Fibroblast of skin of right biceps (primary cell): ENCODE measurements around the gene DOCK1.
A peak's percentile ranks its signal among the peaks of the same experiment; 100 is the strongest.
"Not testable (repeated sequence)": the region's sequence is repeated elsewhere in the genome, so short reads cannot be mapped to it uniquely, and the experiment has no call there.

Source experiments
- DNase-seq: peaks from one replicate; pipeline ENCODE4 v3.0.0-alpha.2; 2013

The DOCK1 gene

DNA sequence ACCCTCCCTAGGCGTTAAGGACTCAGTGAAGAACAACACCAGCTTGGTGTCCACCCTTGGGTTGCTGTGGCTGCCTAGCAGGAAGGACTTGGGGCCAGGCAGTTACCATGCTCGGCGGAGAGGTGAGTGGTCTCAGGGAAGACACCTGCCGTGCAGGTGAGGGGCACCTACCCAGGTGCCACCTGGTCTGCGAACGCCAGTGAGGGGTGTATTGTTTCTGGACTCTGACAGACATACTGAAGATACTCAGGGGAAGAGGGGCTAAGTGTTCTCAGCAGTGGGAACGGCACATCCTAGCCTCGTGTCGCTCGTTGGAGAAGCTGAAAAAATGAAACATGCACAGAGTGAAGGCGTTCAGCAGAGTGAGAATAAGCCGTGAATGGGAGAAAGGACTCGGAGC lies 22.6 kb downstream of the DOCK1 start:
- DNase-seq = no peak

DNA sequence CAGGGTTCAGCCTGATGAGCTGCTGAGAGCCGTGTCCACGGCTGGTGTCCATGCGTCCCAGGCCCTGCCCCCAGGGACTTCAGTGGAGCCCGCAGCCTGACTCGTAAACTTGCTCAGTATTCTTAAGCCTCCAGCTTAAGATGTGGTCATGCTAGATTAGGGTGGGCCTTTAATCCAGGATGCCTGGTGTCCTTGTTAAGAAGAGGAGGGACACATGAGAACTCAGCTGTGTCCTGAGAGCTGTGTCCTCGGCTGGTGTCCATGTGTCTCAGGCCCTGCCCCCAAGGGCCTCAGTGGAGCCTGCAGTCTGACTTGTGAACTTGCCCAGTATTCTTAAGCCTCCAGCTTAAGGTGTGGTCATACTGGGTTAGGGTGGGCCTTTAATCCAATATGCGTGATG lies 23.0 kb downstream of the DOCK1 start:
- no peak for DNase-seq

DNA sequence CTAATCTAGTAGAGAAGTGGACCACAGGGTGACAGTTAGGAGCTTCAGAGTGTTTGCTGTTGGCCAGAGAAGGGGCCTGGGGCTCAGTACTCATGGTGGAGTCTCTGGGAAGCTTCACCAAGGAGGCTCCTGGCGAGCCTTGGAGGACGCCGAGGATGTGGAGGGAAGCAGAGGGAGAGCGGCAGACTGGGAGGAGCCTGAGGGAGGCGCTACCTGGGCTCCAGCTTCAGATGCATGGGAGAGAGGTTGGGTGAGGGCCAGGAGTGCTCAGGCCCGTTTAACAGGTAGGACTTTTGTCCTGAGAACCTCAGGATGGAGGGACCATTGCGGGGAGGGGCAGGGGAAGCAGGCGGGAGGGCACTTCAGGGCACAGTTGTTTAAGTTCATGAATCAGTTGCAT lies 24.2 kb downstream of the DOCK1 start:
- no peak for DNase-seq

DNA sequence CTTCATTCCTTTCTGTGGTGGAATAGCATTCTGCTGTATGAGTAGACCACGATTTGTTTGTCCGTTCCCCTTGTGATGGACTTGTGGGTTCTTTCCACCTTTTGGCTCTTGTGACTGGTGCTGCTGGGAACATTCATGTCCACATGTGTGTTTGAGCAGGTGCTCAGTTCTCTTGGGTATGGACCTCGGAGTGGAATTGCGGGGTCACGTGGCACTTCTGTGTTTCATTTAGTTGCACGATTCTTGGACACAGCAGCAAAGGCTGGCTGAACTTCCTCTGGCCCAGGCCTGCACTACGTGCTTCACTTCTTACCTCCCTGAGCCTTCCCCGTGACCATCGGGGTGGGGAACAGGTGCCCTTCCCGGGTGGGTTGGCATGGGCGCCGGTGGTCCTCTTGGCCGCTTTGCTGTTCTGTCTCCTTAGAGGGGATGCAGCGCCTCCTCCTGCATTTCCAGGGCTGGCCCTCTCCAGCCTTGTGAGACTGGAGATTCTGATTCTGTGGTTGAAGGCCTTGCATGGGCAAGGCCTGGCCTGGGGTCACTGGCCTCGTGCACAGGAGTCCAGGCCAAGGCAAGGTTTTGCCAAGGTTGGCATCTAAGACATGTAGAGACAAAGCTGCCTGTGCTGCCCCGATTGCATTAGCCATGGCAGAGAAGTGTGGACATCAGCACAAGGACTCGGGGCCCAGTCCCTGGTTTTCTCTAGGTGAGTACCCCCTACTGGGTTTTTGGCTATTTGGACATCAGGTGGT lies 25.1 kb downstream of the DOCK1 start:
- DNase-seq = no peak

DNA sequence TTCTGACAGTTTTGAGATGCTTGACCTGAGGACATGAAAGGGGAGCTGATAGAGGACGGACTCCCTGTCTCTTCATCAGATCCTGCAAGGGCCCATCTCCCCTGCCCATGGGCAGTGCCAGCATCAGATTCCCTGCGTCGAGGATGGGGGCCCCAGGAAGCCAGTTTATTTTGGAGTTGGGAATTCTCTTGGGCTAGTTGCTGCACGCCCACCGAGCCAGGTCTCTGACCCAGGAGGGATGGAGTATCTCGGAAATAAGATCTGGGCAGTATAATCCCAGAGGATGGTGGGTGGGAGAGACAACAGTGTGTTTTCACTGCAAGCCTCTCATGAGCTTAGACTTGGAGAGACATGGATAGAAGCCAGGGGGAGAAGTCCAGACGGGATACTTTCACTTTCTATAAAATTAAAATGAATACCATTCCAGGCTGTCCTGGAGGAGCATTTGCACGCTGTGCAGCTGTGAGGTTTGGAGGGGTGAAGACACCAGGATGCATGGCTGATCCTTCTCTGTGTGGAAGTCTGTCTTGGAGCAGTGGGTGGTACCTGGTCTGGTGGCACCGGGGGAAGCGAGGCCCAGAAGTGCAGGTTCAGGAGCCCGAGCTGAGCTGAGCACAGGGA lies 25.8 kb downstream of the DOCK1 start:
- peak; percentile 22 for DNase-seq

GRCh38 chr10:126931544-126931943 lies 26.3 kb downstream of the DOCK1 start:
- no peak for DNase-seq

- no peak for DNase-seq
Observed at GRCh38 chr10:126932516-126932915, 27.3 kb downstream of the DOCK1 start.

DNA sequence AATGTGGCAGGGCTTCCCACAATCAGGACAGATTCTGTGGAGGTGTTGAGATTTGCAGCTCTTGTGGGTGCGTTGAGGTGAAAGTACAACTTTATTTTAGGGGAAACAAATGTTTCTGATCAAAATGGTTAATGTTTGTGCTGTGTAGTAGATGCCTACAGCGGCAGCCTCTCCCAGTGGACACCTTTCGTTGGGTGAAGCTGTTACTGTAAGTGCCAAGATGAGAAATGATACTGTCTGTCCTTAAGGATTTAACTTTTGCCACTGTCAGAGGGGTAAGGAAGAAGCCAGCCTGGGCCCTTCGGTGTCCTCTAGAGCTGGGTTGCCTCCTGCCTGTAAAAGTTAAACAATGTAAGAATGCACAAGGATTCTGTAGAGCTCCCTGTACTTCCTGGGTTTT lies 27.9 kb downstream of the DOCK1 start:
- no peak for DNase-seq

DNA sequence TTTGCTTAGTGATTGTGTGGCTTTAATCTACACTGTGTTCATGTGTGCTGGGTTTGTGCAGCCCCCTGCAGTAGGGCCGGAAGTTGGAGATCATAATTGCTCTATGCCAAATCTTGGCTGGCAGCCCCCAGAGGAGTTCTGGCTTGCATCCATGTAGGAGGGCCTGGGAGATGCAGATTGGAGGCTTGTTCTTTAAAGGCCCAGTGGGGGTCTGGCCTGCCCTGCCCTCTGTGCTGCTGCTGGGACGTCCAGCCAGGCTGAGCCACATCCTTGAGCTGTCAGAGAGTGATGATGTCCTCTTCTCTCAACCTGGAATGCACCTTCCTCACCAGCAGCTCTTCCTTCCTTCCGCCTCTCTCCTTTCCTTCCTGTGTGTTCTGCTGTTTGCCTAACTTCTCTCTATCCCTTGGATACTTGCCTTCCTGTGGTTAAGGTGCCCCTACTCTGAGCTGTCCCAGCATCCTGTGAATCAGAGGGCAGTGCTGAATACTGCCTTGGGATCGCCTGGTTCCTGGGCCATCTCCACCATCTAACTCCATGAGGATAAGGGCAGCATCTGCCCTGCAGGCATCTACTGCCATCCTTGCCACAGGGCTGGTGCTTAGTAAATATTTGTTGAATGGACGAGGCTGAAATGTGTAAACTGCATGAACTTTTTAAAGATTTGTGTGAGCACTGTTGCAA lies 30.2 kb downstream of the DOCK1 start:
- peak; percentile 38 for DNase-seq

DNA sequence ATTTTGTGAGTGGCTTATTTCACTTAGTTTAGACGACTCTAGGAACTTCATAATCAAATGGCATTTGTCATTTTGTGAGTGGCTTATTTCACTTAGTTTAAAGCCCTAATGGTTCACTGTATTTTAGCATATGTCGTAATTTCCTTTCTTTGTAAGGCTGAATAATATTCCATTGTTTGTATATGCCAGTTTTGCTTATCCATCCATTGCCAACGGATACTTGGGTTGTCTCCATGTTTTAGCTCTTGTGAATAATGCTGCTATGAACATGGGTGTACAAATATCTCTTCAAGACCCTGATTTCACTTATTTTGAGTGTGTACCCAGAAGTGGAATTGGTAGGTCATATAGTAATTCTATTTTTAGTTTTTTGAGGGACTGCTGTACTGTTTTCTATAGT lies 31.8 kb downstream of the DOCK1 start:
- no peak for DNase-seq

DNA sequence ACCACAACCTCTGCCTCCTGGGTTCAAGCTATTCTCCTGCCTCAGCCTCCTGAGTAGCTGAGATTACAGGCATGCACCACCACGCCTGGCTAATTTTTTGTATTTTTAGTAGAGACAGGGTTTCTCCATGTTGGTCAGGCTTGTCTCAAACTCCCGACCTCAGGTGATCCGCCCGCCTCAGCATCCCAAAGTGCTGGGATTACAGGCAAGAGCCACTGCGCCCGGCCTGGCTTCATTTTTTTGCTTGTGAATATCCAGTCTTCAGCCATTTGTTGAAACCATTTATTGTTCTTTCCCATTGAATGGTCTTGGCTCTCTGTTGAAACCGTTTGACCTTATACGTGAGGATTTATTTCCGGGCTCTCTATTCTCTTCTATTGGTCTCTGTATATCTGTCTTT lies 32.9 kb downstream of the DOCK1 start:
- DNase-seq = not testable (repeated sequence)

DNA sequence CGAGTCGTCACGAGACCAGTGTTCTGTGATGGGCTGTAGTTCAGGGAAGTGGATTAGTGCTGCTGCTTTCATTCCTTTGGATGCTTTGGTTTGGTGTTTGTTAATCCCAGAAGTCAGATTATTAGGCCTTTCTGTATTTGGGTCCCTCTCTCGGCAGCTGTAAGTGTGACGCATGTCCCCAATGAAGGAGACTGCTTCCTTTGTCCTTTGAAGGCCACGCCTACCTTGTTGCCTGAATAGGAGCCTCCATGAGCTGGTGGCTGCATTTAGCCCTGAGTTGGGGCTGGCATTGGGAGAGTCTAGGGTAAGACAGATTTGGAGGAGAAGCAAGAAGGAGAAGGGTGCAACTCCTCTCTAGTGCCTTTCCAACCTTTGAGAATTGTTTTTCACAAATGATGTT lies 34.5 kb downstream of the DOCK1 start:
- DNase-seq = no peak

DNA sequence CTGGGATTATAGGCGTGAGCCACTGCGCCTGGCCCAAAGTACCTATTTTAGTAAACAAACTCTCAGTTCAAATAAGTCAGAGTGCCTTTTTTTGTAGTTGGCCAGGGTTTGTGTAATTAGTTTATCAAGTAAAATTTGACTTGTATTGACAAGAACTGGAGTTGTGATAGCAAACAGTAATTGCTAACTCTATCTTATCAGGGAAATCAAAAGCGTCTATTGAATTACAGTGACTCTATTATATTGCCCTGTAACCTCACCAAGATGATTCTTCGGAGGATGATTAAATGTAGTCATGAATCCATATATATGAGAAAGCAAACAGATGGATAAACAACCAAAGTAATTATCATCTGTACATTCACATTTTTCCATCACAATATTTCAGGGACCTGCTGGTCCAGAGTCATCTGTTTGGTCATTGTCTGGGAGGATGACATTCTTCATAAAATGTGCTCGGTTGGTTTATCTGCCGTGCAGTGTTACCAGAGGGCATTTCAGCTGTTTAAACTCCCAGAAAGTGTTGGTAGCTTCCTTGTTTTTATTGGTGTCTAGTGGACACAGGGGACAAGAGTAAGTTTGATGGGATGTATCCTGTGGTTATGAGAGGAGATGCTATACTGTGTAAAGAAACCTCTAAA lies 35.6 kb downstream of the DOCK1 start:
- no peak for DNase-seq

GRCh38 chr10:126944191-126944590 lies 39.0 kb downstream of the DOCK1 start:
- no peak for DNase-seq

GRCh38 chr10:126945351-126946030 lies 40.3 kb downstream of the DOCK1 start:
- DNase-seq = no peak

DNA sequence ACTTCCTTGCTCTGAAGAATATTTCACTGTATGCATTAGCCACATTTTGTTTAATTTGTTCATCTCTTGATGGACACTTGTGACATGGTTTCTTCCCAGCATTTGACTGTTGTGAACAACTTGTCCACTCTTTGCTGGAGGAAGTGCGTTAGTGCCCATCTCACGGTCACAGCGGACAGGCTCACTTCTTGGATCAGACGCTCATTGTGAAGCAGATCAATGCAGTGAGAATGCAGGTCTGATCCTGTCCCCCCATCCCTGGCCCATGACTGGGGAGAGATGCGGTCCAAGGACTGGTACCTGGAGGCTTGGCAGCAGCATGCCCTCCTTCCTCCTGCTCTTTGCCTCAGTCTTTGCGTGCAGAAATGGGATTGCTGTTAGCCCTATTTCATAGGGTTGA lies 41.5 kb downstream of the DOCK1 start:
- DNase-seq = no peak

DNA sequence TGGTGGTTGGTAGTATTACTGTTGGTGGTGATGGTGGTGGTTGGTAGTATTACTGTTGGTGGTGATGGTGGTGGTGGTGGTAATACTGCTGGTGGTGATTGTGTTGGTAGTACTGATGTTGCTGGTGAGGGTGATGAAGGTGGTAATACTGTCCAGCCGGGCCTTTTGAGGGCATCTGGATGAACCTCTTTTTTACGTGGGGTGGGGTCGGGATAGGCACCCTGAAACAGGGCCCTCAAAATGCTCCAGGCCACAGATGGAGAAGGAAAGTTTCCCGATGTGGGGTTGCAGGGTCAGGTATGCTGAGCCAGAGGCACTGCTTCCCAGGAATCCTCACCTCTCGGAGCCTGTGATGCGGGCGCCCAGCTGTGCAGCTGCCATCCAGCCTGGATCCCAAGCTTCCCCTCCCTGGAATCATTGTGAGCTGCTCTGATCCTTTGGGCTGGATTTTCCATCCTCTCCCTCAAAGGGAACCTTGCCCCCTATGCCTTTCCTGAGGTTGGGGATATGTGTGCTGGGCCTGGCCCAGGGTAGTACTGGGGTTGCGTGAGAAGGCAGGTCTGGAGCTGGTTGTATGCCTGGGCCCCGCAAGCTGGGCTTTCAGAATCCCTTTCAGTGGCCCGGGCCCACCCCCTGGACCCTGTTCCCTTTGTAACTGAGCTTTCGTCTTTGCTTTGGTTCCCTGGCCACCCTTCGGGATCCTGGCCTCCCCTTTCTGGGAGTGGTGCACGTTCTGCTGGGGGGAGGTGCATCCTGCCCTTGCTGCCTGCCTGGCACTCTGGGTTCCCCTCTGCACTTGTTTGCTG lies 43.3 kb downstream of the DOCK1 start:
- no peak for DNase-seq

DNA sequence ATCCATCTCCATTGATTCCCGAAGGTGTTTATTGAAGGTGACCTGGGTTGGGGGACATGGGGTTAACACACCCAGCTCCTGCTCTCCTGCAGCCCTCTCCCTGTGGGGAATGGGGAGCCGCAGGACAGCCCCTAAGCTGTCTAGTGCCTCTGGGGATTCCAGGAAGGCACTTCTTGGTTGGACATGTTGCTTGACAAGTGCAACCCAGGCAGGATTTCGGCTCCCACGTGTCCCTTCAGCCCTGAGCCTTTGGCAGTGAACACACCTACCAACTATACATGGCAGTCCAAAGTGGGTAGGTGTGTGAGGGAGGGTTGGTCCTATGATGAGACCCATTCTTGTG lies 43.9 kb downstream of the DOCK1 start:
- DNase-seq = no peak

GRCh38 chr10:126950401-126951105 lies 45.3 kb downstream of the DOCK1 start:
- no peak for DNase-seq

GRCh38 chr10:126953886-126954285 lies 48.7 kb downstream of the DOCK1 start:
- no peak for DNase-seq

GRCh38 chr10:126955396-126955795 lies 50.2 kb downstream of the DOCK1 start:
- no peak for DNase-seq
